IMR-90 (cell line): ENCODE measurements around the gene CDCA7. TPM values are rescaled to one million over a fixed set of nuclear protein-coding genes. Genes with fewer than 3 reads are reported as not detected.
"Not testable (repeated sequence)": the region's sequence is repeated elsewhere in the genome, so short reads cannot be mapped to it uniquely, and the experiment has no call there.

ENCODE experiments used
- ATAC-seq: fragments of 200-7000 bp; cut with Tn5 transposase; 2 replicates; pipeline ENCODE4 v1.9.1; 2020; ENCODE audit warnings: low read depth, mild to moderate bottlenecking, moderate library complexity
- BruUV-seq: library from RNA; stranded (reverse); fragments of 400-500 nt; replicated peaks from 2 replicates; lab custom pipeline; 2021; lab: Mats Ljungman, UMichigan
- CTCF ChIA-PET: fragments of 300-600 bp; formaldehyde crosslinking; extraction: SDS; loops from one replicate; lab custom pipeline; 2021; ENCODE audit warnings: antibody characterized with exemption; lab: Yijun Ruan, JAX
- POLR2A ChIA-PET: fragments of 300-600 bp; sonication (Branson Sonifier 250); formaldehyde crosslinking; loops from one replicate; lab custom pipeline; 2022; ENCODE audit warnings: antibody characterized with exemption; ENCODE audit not compliant: unreplicated experiment; lab: Charles Lee
- DNase-seq: peaks from one replicate; pipeline ENCODE4 v3.0.0; 2013
- H2AFZ ChIP-seq: replicated peaks from 2 replicates; pipeline ENCODE3; 2013; ENCODE audit warnings: low read length, mild to moderate bottlenecking; ENCODE audit not compliant: poor library complexity
- H2AK5ac ChIP-seq: 2 replicates; pipeline ENCODE4 v1.6.1; 2013; ENCODE audit warnings: low read depth, low read length, inconsistent platforms
- H2AK9ac ChIP-seq: replicated peaks from 2 replicates; pipeline ENCODE3; 2013; ENCODE audit warnings: mild to moderate bottlenecking, low read depth, low read length, moderate library complexity; ENCODE audit not compliant: poor library complexity
- H2BK120ac ChIP-seq: 2 replicates; pipeline ENCODE4 v1.6.1; 2013; ENCODE audit warnings: low read depth, low read length, inconsistent platforms
- H2BK15ac ChIP-seq: 3 replicates; pipeline ENCODE4 v1.6.1; 2013; ENCODE audit warnings: low read depth, low read length, inconsistent platforms
- H2BK20ac ChIP-seq: 2 replicates; pipeline ENCODE4 v1.6.1; 2013; ENCODE audit warnings: low read depth, mild to moderate bottlenecking, inconsistent platforms, low read length, moderate library complexity
- H2BK5ac ChIP-seq: 2 replicates; pipeline ENCODE4 v1.6.1; 2013; ENCODE audit warnings: mild to moderate bottlenecking, low read depth, low read length, inconsistent platforms; ENCODE audit not compliant: poor library complexity, severe bottlenecking
- H3K14ac ChIP-seq: replicated peaks from 2 replicates; pipeline ENCODE4 v1.6.1; 2013; ENCODE audit warnings: low read depth, low read length, inconsistent platforms
- H3K18ac ChIP-seq: 2 replicates; pipeline ENCODE4 v1.6.1; 2013; ENCODE audit warnings: low read depth, low read length, control low read depth
- H3K23ac ChIP-seq: 2 replicates; pipeline ENCODE4 v1.6.1; 2013; ENCODE audit warnings: low read depth, low read length, inconsistent platforms
- H3K27ac ChIP-seq: 2 replicates; pipeline ENCODE4 v1.5.1; 2013; ENCODE audit warnings: mild to moderate bottlenecking, control low read depth, low read length; ENCODE audit not compliant: insufficient read depth
- H3K27me3 ChIP-seq: 2 replicates; pipeline ENCODE4 v1.6.1; 2013; ENCODE audit warnings: low read length; ENCODE audit not compliant: control insufficient read depth, insufficient read depth
- H3K36me3 ChIP-seq: 2 replicates; pipeline ENCODE4 v1.6.1; 2013; ENCODE audit warnings: low read length, mixed read lengths; ENCODE audit not compliant: control insufficient read depth, insufficient read depth
- H3K4ac ChIP-seq: 2 replicates; pipeline ENCODE4 v1.6.1; 2013; ENCODE audit warnings: low read depth, low read length, inconsistent platforms
- H3K4me1 ChIP-seq: 2 replicates; pipeline ENCODE4 v1.6.1; 2013; ENCODE audit warnings: low read length, mixed read lengths; ENCODE audit not compliant: control insufficient read depth, insufficient read depth
- H3K4me2 ChIP-seq: 2 replicates; pipeline ENCODE4 v1.6.1; 2013; ENCODE audit warnings: low read depth, mild to moderate bottlenecking, control low read depth, low read length, moderate library complexity
- H3K4me3 ChIP-seq: 2 replicates; pipeline ENCODE4 v1.5.1; 2013; ENCODE audit warnings: low read depth, mild to moderate bottlenecking, control low read depth, low read length, moderate library complexity; ENCODE audit not compliant: insufficient read depth
- H3K56ac ChIP-seq: 2 replicates; pipeline ENCODE4 v1.6.1; 2013; ENCODE audit warnings: low read length, inconsistent platforms; ENCODE audit not compliant: insufficient read depth; ENCODE audit errors: extremely low read depth
- H3K79me1 ChIP-seq, 2 experiments: 2 replicates each; pipeline ENCODE4 v1.6.1; 2013; ENCODE audit warnings: low read length in 2 of 2, inconsistent platforms in 1 of 2, low read depth in 1 of 2
- H3K9ac ChIP-seq: 2 replicates; pipeline ENCODE4 v1.6.1; 2013; ENCODE audit warnings: low read depth, low read length, control low read depth
- H3K9me1 ChIP-seq: 2 replicates; pipeline ENCODE4 v1.6.1; 2013; ENCODE audit warnings: low read length, inconsistent platforms; ENCODE audit not compliant: insufficient read depth
- H3K9me3 ChIP-seq: 2 replicates; pipeline ENCODE4 v1.6.1; 2013; ENCODE audit warnings: low read length; ENCODE audit not compliant: control insufficient read depth, insufficient read depth
- H4K20me1 ChIP-seq: 2 replicates; pipeline ENCODE4 v1.6.1; 2013; ENCODE audit warnings: low read length, inconsistent platforms; ENCODE audit not compliant: insufficient read depth
- H4K5ac ChIP-seq: 2 replicates; pipeline ENCODE4 v1.6.1; 2013; ENCODE audit warnings: mild to moderate bottlenecking, low read depth, low read length, control low read depth
- H4K8ac ChIP-seq, 2 experiments: 2 replicates each; pipeline ENCODE4 v1.6.1; 2013; ENCODE audit warnings: low read depth in 2 of 2, low read length in 2 of 2, control low read depth in 1 of 2, inconsistent platforms in 1 of 2
- H4K91ac ChIP-seq: 2 replicates; pipeline ENCODE4 v1.6.1; 2013; ENCODE audit warnings: low read depth, low read length, inconsistent platforms; ENCODE audit not compliant: insufficient read depth
- WGBS, 2 experiments: methylation state at CpG; one replicate each; pipeline versions ENCODE4 v1.1.5 to v1.1.7; 2013; ENCODE audit warnings: missing lambda C conversion rate in 2 of 2; ENCODE audit not compliant: insufficient read length in 1 of 2; ENCODE audit errors: extremely low coverage in 2 of 2; 5-methylcytosine and 5-hydroxymethylcytosine counted together
- dilution Hi-C: fragments of 300-500 bp; cut with HindIII; formaldehyde crosslinking; loops from one replicate; pipeline ENCODE4 v1.14.3; 2018; ENCODE audit warnings: low sequenced_read_pairs; ENCODE audit not compliant: unreplicated experiment
- in situ Hi-C: fragments of 300-500 bp; cut with MboI; formaldehyde crosslinking; loops from 3 replicates; pipeline ENCODE4 v1.14.3; 2019; ENCODE audit warnings: low sequenced_read_pairs, inconsistent platforms, mixed read lengths
- intact Hi-C: fragments of 100-400 bp; cut with micrococcal nuclease; formaldehyde crosslinking; loops from 2 replicates; pipeline ENCODE4 v1.10.0; 2022
- polyA plus RNA-seq, 3 experiments: library from polyadenylated mRNA; depleted of rRNA; stranded (reverse); fragments of >200 nt; gene quantifications; 2 replicates each; pipeline ENCODE4 v1.2.3, GENCODE V29; 2012; ENCODE audit warnings: low replicate concordance in 1 of 3
- total RNA-seq: library from RNA; depleted of rRNA; stranded (reverse); fragments of >200 nt; gene quantifications from 2 replicates; pipeline ENCODE4 v1.2.3, GENCODE V29; 2012

Gene CDCA7
- total and polyA plus RNA-seq, 2 of the 4 experiments (the other 2 are of a cell fraction), result 12.0 to 18.7 TPM

GRCh38 chr2:173385534-173385933, 30.9 kb downstream of the CDCA7 start:
- H3K9ac ChIP-seq, H3K4ac ChIP-seq, dilution Hi-C loops, H4K8ac ChIP-seq, H3K14ac ChIP-seq, H3K4me2 ChIP-seq, H4K91ac ChIP-seq, H2AK9ac ChIP-seq, H2AK5ac ChIP-seq, H3K4me3 ChIP-seq, POLR2A ChIA-PET, H3K4me1 ChIP-seq, H3K27ac ChIP-seq, H4K20me1 ChIP-seq, H3K56ac ChIP-seq, CTCF ChIA-PET, H3K23ac ChIP-seq, in situ Hi-C loops, H2BK120ac ChIP-seq, H2BK20ac ChIP-seq, H2AFZ ChIP-seq, intact Hi-C loops, ATAC-seq, H2BK15ac ChIP-seq, H2BK5ac ChIP-seq, H4K5ac ChIP-seq, H3K36me3 ChIP-seq, H3K18ac ChIP-seq, DNase-seq, BruUV-seq, H3K9me3 ChIP-seq, H3K27me3 ChIP-seq, H3K9me1 ChIP-seq, H3K79me1 ChIP-seq: not testable (repeated sequence)
- no CpG with 5 or more reads among the region's 4 CpGs for WGBS, 2 experiments
